Bronchial epithelial cell (primary cell): Measurements from ENCODE around the gene C9. TPM values are rescaled to one million over a fixed set of nuclear protein-coding genes. Genes with fewer than 3 reads are reported as not detected.

Source experiments
- DNase-seq: peaks from one replicate; pipeline ENCODE4 v3.0.0-alpha.2; 2010; ENCODE audit warnings: low read depth
- FAIRE-seq: peaks from 2 replicates; lab custom pipeline; 2011; peaks lifted over from hg19 to GRCh38; lab: Jason Lieb, UNC
- H3K27me3 ChIP-seq: 2 replicates; pipeline ENCODE4 v1.5.1; 2011; ENCODE audit warnings: low read length; ENCODE audit not compliant: control insufficient read depth, insufficient read depth
- H3K36me3 ChIP-seq: 2 replicates; pipeline ENCODE4 v1.5.1; 2011; ENCODE audit warnings: low read length; ENCODE audit not compliant: control insufficient read depth, insufficient read depth
- H3K4me3 ChIP-seq: 2 replicates; pipeline ENCODE4 v1.5.1; 2011; ENCODE audit warnings: mild to moderate bottlenecking, low read depth, low read length, control low read depth
- CTCF ChIP-seq: IDR thresholded peaks from 2 replicates; pipeline ENCODE4 v1.5.1; 2011; ENCODE audit warnings: mild to moderate bottlenecking, moderate library complexity, low read length, control low read depth, inconsistent platforms; ENCODE audit not compliant: insufficient read depth, severe bottlenecking
- total RNA-seq: library from RNA; depleted of rRNA; stranded (reverse); fragments of >200 nt; gene quantifications from 2 replicates; pipeline ENCODE4 v1.2.1, GENCODE V29; 2014

C9 gene
- not detected in 2 replicates for total RNA-seq

- FAIRE-seq: no peak
- DNase-seq: no peak
- H3K27me3 ChIP-seq: no peaks in the 10 kb centered on the region
- no peak for TF ChIP-seq CTCF
- H3K36me3 ChIP-seq: no peaks in the 10 kb centered on the region
- H3K4me3 ChIP-seq: no peak within 1 kb of the TSS
Measured at GRCh38 chr5:39364367-39364766, at the start of gene C9. Gene C9, minus strand, starts transcription at chr5:39364495. Its CDS starts 31 bp downstream, at chr5:39364464.

GRCh38 chr5:39413771-39414170 lies 49.5 kb upstream of the C9 start:
- TF ChIP-seq CTCF: no peak
- DNase-seq (no peak), FAIRE-seq (no peak)

GRCh38 chr5:39412721-39413394 lies 48.6 kb upstream of the C9 start:
- Histone ChIP-seq H3K36me3 (no peaks in the 10 kb centered on the region), H3K4me3 (no peak overlapping the region), H3K27me3 (no peaks in the 10 kb centered on the region)
- DNase-seq (peak; percentile 84), FAIRE-seq (peak; percentile 68)
- no peak for TF ChIP-seq CTCF

More at GRCh38 chr5:39413771-39414170, 49.5 kb upstream of the C9 start:
- H3K27me3 ChIP-seq: no peaks in the 10 kb centered on the region
- H3K36me3 ChIP-seq: no peaks in the 10 kb centered on the region
- no peak overlapping the region for H3K4me3 ChIP-seq

GRCh38 chr5:39411985-39412384 lies 47.7 kb upstream of the C9 start:
- no peaks in the 10 kb centered on the region for H3K27me3 ChIP-seq
- no peak for TF ChIP-seq CTCF
- FAIRE-seq: no peak

GRCh38 chr5:39411061-39411460 lies 46.8 kb upstream of the C9 start:
- DNase-seq: peak; percentile 89
- no peak for TF ChIP-seq CTCF
- FAIRE-seq: no peak
- Histone ChIP-seq H3K36me3 (no peaks in the 10 kb centered on the region), H3K4me3 (no peak overlapping the region), H3K27me3 (no peaks in the 10 kb centered on the region)

More at GRCh38 chr5:39411985-39412384, 47.7 kb upstream of the C9 start:
- no peaks in the 10 kb centered on the region for H3K36me3 ChIP-seq
- no peak for DNase-seq
- no peak overlapping the region for H3K4me3 ChIP-seq

DNA sequence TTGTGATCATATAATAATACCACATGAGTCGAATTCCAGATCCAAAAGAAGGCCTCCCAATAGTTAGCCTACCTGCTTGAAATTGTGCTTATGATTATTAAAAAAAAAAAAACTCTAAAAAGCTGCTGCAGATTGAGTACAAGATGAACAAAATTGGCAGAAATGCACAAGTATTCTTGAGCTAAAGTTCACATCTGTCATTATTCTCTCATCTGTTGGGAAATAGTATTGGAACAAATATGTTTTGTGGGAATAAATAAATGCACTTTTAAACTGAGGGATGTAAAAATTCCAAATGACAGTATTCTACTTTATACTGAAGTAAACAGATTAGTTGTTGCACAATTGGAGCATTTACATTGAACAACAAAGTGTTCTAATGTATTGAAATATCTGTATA lies 44.7 kb upstream of the C9 start:
- DNase-seq (no peak), FAIRE-seq (no peak)
- H3K4me3 ChIP-seq: no peak overlapping the region
- TF ChIP-seq CTCF: no peak
- no peaks in the 10 kb centered on the region for H3K27me3 ChIP-seq
- no peaks in the 10 kb centered on the region for H3K36me3 ChIP-seq
